HepG2 (cell line): ENCODE data around the gene NAPEPLD. TPM values are rescaled to one million over a fixed set of nuclear protein-coding genes. Genes with fewer than 3 reads are reported as not detected.

Experiments used
- ATAC-seq: fragments of 200-7000 bp; cut with Tn5 transposase; 3 replicates; pipeline ENCODE4 v1.9.1; 2020; ENCODE audit warnings: mild to moderate bottlenecking, moderate library complexity
- BruUV-seq: library from RNA; stranded (reverse); fragments of 400-500 nt; replicated peaks from 2 replicates; lab custom pipeline; 2021; lab: Mats Ljungman, UMichigan
- CTCF ChIA-PET: fragments of 300-600 bp; formaldehyde crosslinking; extraction: SDS; loops from one replicate; lab custom pipeline; 2021; ENCODE audit warnings: low total read pairs, inconsistent platforms, low intra/inter-chr PET ratio; lab: Yijun Ruan, JAX
- POLR2A ChIA-PET: fragments of 350-600 bp; sonication (Branson Sonifier 250); formaldehyde crosslinking; loops from one replicate; lab custom pipeline; 2020; ENCODE audit warnings: antibody characterized with exemption, inconsistent platforms; lab: Yijun Ruan, JAX
- DNase-seq: peaks from one replicate; pipeline ENCODE4 v3.0.0-alpha.2; 2015; ENCODE audit warnings: low spot score
- FAIRE-seq: peaks from 3 replicates; lab custom pipeline; 2011; peaks lifted over from hg19 to GRCh38; lab: Jason Lieb, UNC
- H2AFZ ChIP-seq: one replicate; pipeline ENCODE4 v1.6.1; 2011; ENCODE audit warnings: low read length, inconsistent platforms
- H3K27ac ChIP-seq: fragments of 300-600 bp; 3 replicates; pipeline ENCODE4 v1.8.0; 2011; ENCODE audit warnings: mixed run types, mild to moderate bottlenecking, mixed read lengths, low read length, inconsistent platforms; ENCODE audit not compliant: insufficient read depth; ENCODE audit errors: extremely low read length
- H3K27me3 ChIP-seq, 2 experiments: fragments of 200-600 bp in 1 of 2; 2 replicates in 1 of 2; 3 replicates in 1 of 2; pipeline versions ENCODE4 v1.6.0 to v1.8.0; 2011; ENCODE audit warnings: low read length in 2 of 2, mild to moderate bottlenecking in 2 of 2, moderate library complexity in 2 of 2, inconsistent platforms in 1 of 2; ENCODE audit not compliant: insufficient read depth in 2 of 2, control insufficient read depth in 1 of 2
- H3K36me3 ChIP-seq, 2 experiments: fragments of 200-600 bp in 1 of 2; replicated peaks in 1 of 2; 2 replicates in 1 of 2; 3 replicates in 1 of 2; pipeline versions ENCODE4 v1.5.1 to v1.8.0; 2011; ENCODE audit warnings: low read length in 2 of 2, inconsistent platforms in 1 of 2; ENCODE audit not compliant: insufficient read depth in 2 of 2, control insufficient read depth in 1 of 2
- H3K4me1 ChIP-seq: 2 replicates; pipeline ENCODE4 v1.5.1; 2012; ENCODE audit warnings: low read length, inconsistent platforms; ENCODE audit not compliant: insufficient read depth
- H3K4me2 ChIP-seq: 2 replicates; pipeline ENCODE4 v1.6.0; 2011; ENCODE audit warnings: low read depth, low read length, inconsistent platforms
- H3K4me3 ChIP-seq, 3 experiments: fragments of 200-600 bp in 1 of 3; sonication (generic), shearing (Covaris generic) in 1 of 3; replicated peaks in 1 of 3; 2 replicates each; pipeline ENCODE4 v1.5.1; 2011 to 2016; ENCODE audit warnings: low read length in 3 of 3, inconsistent platforms in 2 of 3, low read depth in 2 of 3, mild to moderate bottlenecking in 2 of 3, control low read depth in 1 of 3, mixed read lengths in 1 of 3; ENCODE audit not compliant: insufficient read depth in 1 of 3
- H3K79me2 ChIP-seq: one replicate; pipeline ENCODE4 v1.6.1; 2011; ENCODE audit warnings: low read length, inconsistent platforms; ENCODE audit not compliant: insufficient read depth
- H3K9ac ChIP-seq: 2 replicates; pipeline ENCODE4 v1.6.0; 2011; ENCODE audit warnings: mild to moderate bottlenecking, low read depth, low read length, inconsistent platforms; ENCODE audit not compliant: insufficient read depth
- H3K9me3 ChIP-seq: 2 replicates; pipeline ENCODE4 v1.5.1; 2012; ENCODE audit warnings: mild to moderate bottlenecking, low read length
- H4K20me1 ChIP-seq: 2 replicates; pipeline ENCODE4 v1.6.0; 2011; ENCODE audit warnings: inconsistent platforms, mild to moderate bottlenecking, low read length, moderate library complexity; ENCODE audit not compliant: insufficient read depth
- AGO2 ChIP-seq: fragments of 200-400 bp; formaldehyde crosslinking; optimal IDR thresholded peaks from 2 replicates; pipeline ENCODE3; 2017; ENCODE audit warnings: mild to moderate bottlenecking, low read depth, low read length, moderate library complexity
- ARHGAP35 ChIP-seq: sonication (generic); formaldehyde crosslinking; IDR thresholded peaks from 2 replicates; pipeline ENCODE4 v1.9.0; 2022; ENCODE audit warnings: mild to moderate bottlenecking, inconsistent platforms, moderate library complexity, missing genetic modification reagents, borderline replicate concordance
- CENPBD1 ChIP-seq: sonication (generic); formaldehyde crosslinking; IDR thresholded peaks from 2 replicates; pipeline ENCODE4 v1.8.0; 2022; ENCODE audit warnings: missing genetic modification reagents, low read depth, mild to moderate bottlenecking, borderline replicate concordance
- ISX ChIP-seq: sonication (generic); formaldehyde crosslinking; conservative IDR thresholded peaks from 2 replicates; pipeline ENCODE4 v1.5.0; 2020; ENCODE audit warnings: missing genetic modification reagents
- NFYB ChIP-seq: sonication (generic); formaldehyde crosslinking; IDR thresholded peaks from 2 replicates; pipeline ENCODE4 v1.4.0; 2020; ENCODE audit warnings: missing genetic modification reagents
- PITX1 ChIP-seq: sonication (generic); formaldehyde crosslinking; IDR thresholded peaks from 2 replicates; pipeline ENCODE4 v1.5.1; 2020; ENCODE audit warnings: mild to moderate bottlenecking, missing genetic modification reagents
- STAG1 ChIP-seq: sonication (generic); formaldehyde crosslinking; IDR thresholded peaks from 2 replicates; pipeline ENCODE4 v1.4.0; 2020; ENCODE audit warnings: missing genetic modification reagents
- THAP7 ChIP-seq: sonication (generic); formaldehyde crosslinking; IDR thresholded peaks from 2 replicates; pipeline ENCODE4 v1.8.1; 2023; ENCODE audit warnings: mild to moderate bottlenecking, missing genetic modification reagents
- YY1 ChIP-seq: IDR thresholded peaks from 2 replicates; pipeline ENCODE4 v1.6.1; 2011; ENCODE audit warnings: low read length, low read depth, moderate library complexity, mild to moderate bottlenecking; ENCODE audit not compliant: insufficient read depth, insufficient replicate concordance
- ZFP37 ChIP-seq: sonication (generic); formaldehyde crosslinking; IDR thresholded peaks from 2 replicates; pipeline ENCODE4 v1.4.0; 2020; ENCODE audit warnings: missing genetic modification reagents, borderline replicate concordance
- ZFYVE20 ChIP-seq: sonication (generic); formaldehyde crosslinking; IDR thresholded peaks from 2 replicates; pipeline ENCODE4 v1.8.0; 2023; ENCODE audit warnings: low read depth, mild to moderate bottlenecking, moderate library complexity, missing genetic modification reagents, borderline replicate concordance
- ZNF670 ChIP-seq: sonication (generic); formaldehyde crosslinking; IDR thresholded peaks from 2 replicates; pipeline ENCODE4 v1.8.0; 2022; ENCODE audit warnings: mild to moderate bottlenecking, missing genetic modification reagents, borderline replicate concordance
- whole genome bisulfite sequencing: methylation state at CpG from one replicate; pipeline ENCODE4 v1.1.6; 2017; ENCODE audit warnings: low lambda C conversion rate; 5-methylcytosine and 5-hydroxymethylcytosine counted together
- in situ Hi-C: cut with HindIII; loops from 2 replicates; pipeline ENCODE4 v1.10.0; 2017; ENCODE audit warnings: low pct_unique_long_range_greater_than_20kb; ENCODE audit not compliant: extremely low pct_ligation_motif_present
- intact Hi-C: fragments of 100-400 bp; cut with micrococcal nuclease; formaldehyde crosslinking; loops from one replicate; pipeline ENCODE4 v1.10.0; 2022; ENCODE audit not compliant: unreplicated experiment
- polyA plus RNA-seq, 8 experiments: library from polyadenylated mRNA; depleted of rRNA in 3 of 8; stranded (reverse) in 7 of 8; unstranded in 1 of 8; fragments of >200 nt; fragmentation: Illumina TruSeq in 4 of 8; extraction: Trizol in 4 of 8; gene quantifications; 2 replicates each; pipeline versions ENCODE4 v1.2.1 to v1.2.3, GENCODE V29; 2011 to 2016; ENCODE audit warnings: low read depth in 4 of 8, missing spikeins in 1 of 8, mixed read lengths in 1 of 8; ENCODE audit not compliant: insufficient read depth in 1 of 8
- total RNA-seq, 5 experiments: library from RNA; depleted of rRNA; stranded (reverse); fragments of >200 nt; fragmentation: Illumina TruSeq; extraction: Trizol; gene quantifications; 2 replicates each; pipeline ENCODE4 v1.2.3, GENCODE V29; 2016; ENCODE audit warnings: low read depth in 1 of 5
- TF ChIP-seq, protein P1 (sequence below): sonication (generic); formaldehyde crosslinking; IDR thresholded peaks from 2 replicates; pipeline ENCODE4 v1.4.0; 2020; ENCODE audit warnings: mild to moderate bottlenecking, missing genetic modification reagents
- TF ChIP-seq, protein P2 (sequence below): sonication (generic); formaldehyde crosslinking; IDR thresholded peaks from 2 replicates; pipeline ENCODE4 v1.4.0; 2020; ENCODE audit warnings: missing genetic modification reagents

The NAPEPLD gene
- total and polyA plus RNA-seq, 2 of the 13 experiments (the other 11 are each of a cell fraction or from before 2014, with no cell fraction given) = 3.4 to 5.6 TPM

- intact Hi-C loops (no loop called here), in situ Hi-C loops (no loop called here)
- Histone ChIP-seq H3K27ac (no peak overlapping the region), H3K79me2 (no peaks in the 10 kb centered on the region), H4K20me1 (no peaks in the 10 kb centered on the region), H3K4me1 (peaks cover 14% of the 10 kb centered on the region), H2AFZ (no peak overlapping the region), H3K9ac (no peak overlapping the region), H3K4me2 (no peak overlapping the region), H3K36me3 (peaks cover 11 to 38% of the 10 kb centered on the region in 2 experiments), H3K9me3 (no peaks in the 10 kb centered on the region), H3K27me3 (no peaks in the 10 kb centered on the region), H3K4me3 (no peak overlapping the region)
- BruUV-seq = no TSS peak
- DNase-seq (no peak), FAIRE-seq (no peak), ATAC-seq (no peak)
- POLR2A ChIA-PET = no interaction called here
- CTCF ChIA-PET = no interaction called here
- 63% methylated on average over 3 of the region's 3 CpGs for WGBS
- no peak for TF ChIP-seq ARHGAP35 (CRISPR knock-in tag)
- TF ChIP-seq STAG1 (CRISPR knock-in tag) = no peak
- TF ChIP-seq ISX (CRISPR knock-in tag) = no peak
- TF ChIP-seq NFYB (CRISPR knock-in tag) = no peak
- no peak for TF ChIP-seq CENPBD1 (CRISPR knock-in tag)
- no peak for TF ChIP-seq ZNF670 (CRISPR knock-in tag)
- no peak for TF ChIP-seq YY1
- TF ChIP-seq AGO2 = no peak
- TF ChIP-seq THAP7 = no peak
- no peak for TF ChIP-seq PITX1 (CRISPR knock-in tag)
- TF ChIP-seq, protein P1, sequence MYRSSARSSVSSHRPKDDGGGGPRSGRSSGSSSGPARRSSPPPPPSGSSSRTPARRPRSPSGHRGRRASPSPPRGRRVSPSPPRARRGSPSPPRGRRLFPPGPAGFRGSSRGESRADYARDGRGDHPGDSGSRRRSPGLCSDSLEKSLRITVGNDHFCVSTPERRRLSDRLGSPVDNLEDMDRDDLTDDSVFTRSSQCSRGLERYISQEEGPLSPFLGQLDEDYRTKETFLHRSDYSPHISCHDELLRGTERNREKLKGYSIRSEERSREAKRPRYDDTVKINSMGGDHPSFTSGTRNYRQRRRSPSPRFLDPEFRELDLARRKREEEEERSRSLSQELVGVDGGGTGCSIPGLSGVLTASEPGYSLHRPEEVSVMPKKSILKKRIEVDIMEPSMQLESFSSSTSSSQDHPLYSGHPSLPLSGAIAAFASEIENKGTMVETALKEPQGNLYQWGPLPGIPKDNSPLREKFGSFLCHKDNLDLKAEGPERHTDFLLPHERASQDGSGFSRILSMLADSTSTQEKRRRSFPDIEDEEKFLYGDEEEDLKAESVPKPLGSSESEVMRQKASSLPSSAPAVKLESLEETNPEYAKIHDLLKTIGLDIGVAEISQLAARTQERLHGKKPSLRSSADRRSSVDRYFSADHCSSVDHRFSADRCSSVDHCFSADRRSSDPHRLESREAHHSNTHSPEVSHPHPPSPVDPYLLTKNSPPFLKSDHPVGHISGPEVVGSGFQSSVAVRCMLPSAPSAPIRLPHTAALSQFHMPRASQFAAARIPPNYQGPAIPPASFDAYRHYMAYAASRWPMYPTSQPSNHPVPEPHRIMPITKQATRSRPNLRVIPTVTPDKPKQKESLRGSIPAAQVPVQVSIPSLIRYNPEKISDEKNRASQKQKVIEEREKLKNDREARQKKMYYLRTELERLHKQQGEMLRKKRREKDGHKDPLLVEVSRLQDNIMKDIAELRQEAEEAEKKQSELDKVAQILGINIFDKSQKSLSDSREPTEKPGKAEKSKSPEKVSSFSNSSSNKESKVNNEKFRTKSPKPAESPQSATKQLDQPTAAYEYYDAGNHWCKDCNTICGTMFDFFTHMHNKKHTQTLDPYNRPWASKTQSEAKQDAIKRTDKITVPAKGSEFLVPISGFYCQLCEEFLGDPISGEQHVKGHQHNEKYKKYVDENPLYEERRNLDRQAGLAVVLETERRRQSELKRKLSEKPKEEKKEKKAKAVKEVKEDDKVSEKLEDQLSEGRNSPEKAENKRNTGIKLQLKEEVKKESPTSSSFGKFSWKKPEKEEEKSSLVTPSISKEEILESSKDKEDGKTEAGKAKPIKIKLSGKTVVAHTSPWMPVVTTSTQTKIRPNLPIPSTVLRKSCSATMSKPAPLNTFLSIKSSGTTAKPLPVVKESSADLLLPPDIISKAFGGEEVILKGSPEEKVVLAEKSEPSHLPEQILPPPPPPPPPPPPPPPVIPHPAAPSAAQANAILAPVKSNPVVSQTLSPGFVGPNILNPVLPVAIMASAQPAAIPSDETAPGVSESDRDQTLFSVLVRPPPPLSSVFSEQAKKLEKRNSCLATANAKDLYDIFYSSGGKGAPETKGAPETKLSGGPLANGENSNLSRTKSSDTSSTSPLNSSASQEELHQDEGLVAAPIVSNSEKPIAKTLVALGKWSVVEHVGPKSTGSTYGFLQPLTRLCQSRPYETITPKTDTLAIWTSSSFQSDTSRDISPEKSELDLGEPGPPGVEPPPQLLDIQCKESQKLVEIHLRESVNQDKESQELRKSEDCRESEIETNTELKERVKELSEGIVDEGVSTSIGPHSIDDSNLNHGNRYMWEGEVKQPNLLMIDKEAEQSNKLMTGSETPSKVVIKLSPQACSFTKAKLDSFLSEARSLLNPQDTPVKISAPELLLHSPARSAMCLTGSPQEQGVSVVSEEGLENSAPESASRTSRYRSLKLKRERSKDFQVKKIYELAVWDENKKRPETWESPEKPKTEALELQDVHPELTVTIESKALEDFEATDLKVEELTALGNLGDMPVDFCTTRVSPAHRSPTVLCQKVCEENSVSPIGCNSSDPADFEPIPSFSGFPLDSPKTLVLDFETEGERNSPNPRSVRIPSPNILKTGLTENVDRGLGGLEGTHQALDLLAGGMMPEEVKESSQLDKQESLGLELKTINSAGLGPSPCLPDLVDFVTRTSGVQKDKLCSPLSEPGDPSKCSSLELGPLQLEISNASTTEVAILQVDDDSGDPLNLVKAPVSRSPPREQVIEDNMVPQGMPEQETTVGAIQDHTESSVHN (CRISPR knock-in tag) = no peak
- TF ChIP-seq, protein P2, sequence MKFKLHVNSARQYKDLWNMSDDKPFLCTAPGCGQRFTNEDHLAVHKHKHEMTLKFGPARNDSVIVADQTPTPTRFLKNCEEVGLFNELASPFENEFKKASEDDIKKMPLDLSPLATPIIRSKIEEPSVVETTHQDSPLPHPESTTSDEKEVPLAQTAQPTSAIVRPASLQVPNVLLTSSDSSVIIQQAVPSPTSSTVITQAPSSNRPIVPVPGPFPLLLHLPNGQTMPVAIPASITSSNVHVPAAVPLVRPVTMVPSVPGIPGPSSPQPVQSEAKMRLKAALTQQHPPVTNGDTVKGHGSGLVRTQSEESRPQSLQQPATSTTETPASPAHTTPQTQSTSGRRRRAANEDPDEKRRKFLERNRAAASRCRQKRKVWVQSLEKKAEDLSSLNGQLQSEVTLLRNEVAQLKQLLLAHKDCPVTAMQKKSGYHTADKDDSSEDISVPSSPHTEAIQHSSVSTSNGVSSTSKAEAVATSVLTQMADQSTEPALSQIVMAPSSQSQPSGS (CRISPR knock-in tag) = no peak
- no peak for TF ChIP-seq ZFYVE20 (CRISPR knock-in tag)
- TF ChIP-seq ZFP37 (CRISPR knock-in tag) = no peak
Measured at GRCh38 chr7:103123529-103123928, 25.4 kb downstream of the NAPEPLD start.
